HepG2 (cell line): ENCODE results near the gene PRM3. TPM values are rescaled to one million over a fixed set of nuclear protein-coding genes. Genes with fewer than 3 reads are reported as not detected.
A peak's percentile ranks its signal among the peaks of the same experiment; 100 is the strongest.

Source experiments
- ATAC-seq: fragments of 200-7000 bp; cut with Tn5 transposase; 3 replicates; pipeline ENCODE4 v1.9.1; 2020; ENCODE audit warnings: mild to moderate bottlenecking, moderate library complexity
- BruUV-seq: library from RNA; stranded (reverse); fragments of 400-500 nt; replicated peaks from 2 replicates; lab custom pipeline; 2021; lab: Mats Ljungman, UMichigan
- CTCF ChIA-PET: fragments of 300-600 bp; formaldehyde crosslinking; extraction: SDS; loops from one replicate; lab custom pipeline; 2021; ENCODE audit warnings: low total read pairs, inconsistent platforms, low intra/inter-chr PET ratio; lab: Yijun Ruan, JAX
- POLR2A ChIA-PET: fragments of 350-600 bp; sonication (Branson Sonifier 250); formaldehyde crosslinking; loops from one replicate; lab custom pipeline; 2020; ENCODE audit warnings: antibody characterized with exemption, inconsistent platforms; lab: Yijun Ruan, JAX
- DNase-seq: peaks from one replicate; pipeline ENCODE4 v3.0.0-alpha.2; 2015; ENCODE audit warnings: low spot score
- FAIRE-seq: peaks from 3 replicates; lab custom pipeline; 2011; peaks lifted over from hg19 to GRCh38; lab: Jason Lieb, UNC
- H2AFZ ChIP-seq: one replicate; pipeline ENCODE4 v1.6.1; 2011; ENCODE audit warnings: low read length, inconsistent platforms
- H3K27ac ChIP-seq: fragments of 300-600 bp; 3 replicates; pipeline ENCODE4 v1.8.0; 2011; ENCODE audit warnings: mixed run types, mild to moderate bottlenecking, mixed read lengths, low read length, inconsistent platforms; ENCODE audit not compliant: insufficient read depth; ENCODE audit errors: extremely low read length
- H3K27me3 ChIP-seq, 2 experiments: fragments of 200-600 bp in 1 of 2; 2 replicates in 1 of 2; 3 replicates in 1 of 2; pipeline versions ENCODE4 v1.6.0 to v1.8.0; 2011; ENCODE audit warnings: low read length in 2 of 2, mild to moderate bottlenecking in 2 of 2, moderate library complexity in 2 of 2, inconsistent platforms in 1 of 2; ENCODE audit not compliant: insufficient read depth in 2 of 2, control insufficient read depth in 1 of 2
- H3K36me3 ChIP-seq, 2 experiments: fragments of 200-600 bp in 1 of 2; replicated peaks in 1 of 2; 2 replicates in 1 of 2; 3 replicates in 1 of 2; pipeline versions ENCODE4 v1.5.1 to v1.8.0; 2011; ENCODE audit warnings: low read length in 2 of 2, inconsistent platforms in 1 of 2; ENCODE audit not compliant: insufficient read depth in 2 of 2, control insufficient read depth in 1 of 2
- H3K4me1 ChIP-seq: 2 replicates; pipeline ENCODE4 v1.5.1; 2012; ENCODE audit warnings: low read length, inconsistent platforms; ENCODE audit not compliant: insufficient read depth
- H3K4me2 ChIP-seq: 2 replicates; pipeline ENCODE4 v1.6.0; 2011; ENCODE audit warnings: low read depth, low read length, inconsistent platforms
- H3K4me3 ChIP-seq, 3 experiments: fragments of 200-600 bp in 1 of 3; sonication (generic), shearing (Covaris generic) in 1 of 3; replicated peaks in 1 of 3; 2 replicates each; pipeline ENCODE4 v1.5.1; 2011 to 2016; ENCODE audit warnings: low read length in 3 of 3, inconsistent platforms in 2 of 3, low read depth in 2 of 3, mild to moderate bottlenecking in 2 of 3, control low read depth in 1 of 3, mixed read lengths in 1 of 3; ENCODE audit not compliant: insufficient read depth in 1 of 3
- H3K79me2 ChIP-seq: one replicate; pipeline ENCODE4 v1.6.1; 2011; ENCODE audit warnings: low read length, inconsistent platforms; ENCODE audit not compliant: insufficient read depth
- H3K9ac ChIP-seq: 2 replicates; pipeline ENCODE4 v1.6.0; 2011; ENCODE audit warnings: mild to moderate bottlenecking, low read depth, low read length, inconsistent platforms; ENCODE audit not compliant: insufficient read depth
- H3K9me3 ChIP-seq: 2 replicates; pipeline ENCODE4 v1.5.1; 2012; ENCODE audit warnings: mild to moderate bottlenecking, low read length
- H4K20me1 ChIP-seq: 2 replicates; pipeline ENCODE4 v1.6.0; 2011; ENCODE audit warnings: inconsistent platforms, mild to moderate bottlenecking, low read length, moderate library complexity; ENCODE audit not compliant: insufficient read depth
- BORCS8-MEF2B ChIP-seq: sonication (generic); formaldehyde crosslinking; IDR thresholded peaks from 2 replicates; pipeline ENCODE4 v1.8.0; 2022; ENCODE audit warnings: mild to moderate bottlenecking, missing genetic modification reagents
- HNRNPK ChIP-seq: fragments of 200-400 bp; formaldehyde crosslinking; IDR thresholded peaks from 2 replicates; pipeline ENCODE4 v1.6.1; 2018; ENCODE audit warnings: low read length, low read depth, moderate library complexity, mild to moderate bottlenecking; ENCODE audit not compliant: poor library complexity, severe bottlenecking
- MYC ChIP-seq: sonication (generic); formaldehyde crosslinking; IDR thresholded peaks from 2 replicates; pipeline ENCODE4 v1.9.0; 2021; ENCODE audit warnings: missing genetic modification reagents, borderline replicate concordance
- ONECUT2 ChIP-seq: sonication (generic); formaldehyde crosslinking; IDR thresholded peaks from 2 replicates; pipeline ENCODE4 v1.4.0; 2020; ENCODE audit warnings: missing genetic modification reagents
- SALL1 ChIP-seq: sonication (generic); formaldehyde crosslinking; IDR thresholded peaks from 2 replicates; pipeline ENCODE4 v1.8.0; 2022; ENCODE audit warnings: mild to moderate bottlenecking, missing genetic modification reagents
- TBL1XR1 ChIP-seq: fragments of 150-350 bp; IDR thresholded peaks from 2 replicates; pipeline ENCODE4 v1.6.1; 2014; ENCODE audit warnings: borderline replicate concordance, low read length; ENCODE audit not compliant: partially characterized antibody
- TGIF2 ChIP-seq: IDR thresholded peaks from 2 replicates; pipeline ENCODE4 v1.6.1; 2016; ENCODE audit warnings: control low read depth, missing compliant biosample characterization
- ZMYM2 ChIP-seq: sonication (generic); formaldehyde crosslinking; IDR thresholded peaks from 2 replicates; pipeline ENCODE4 v1.8.0; 2022; ENCODE audit warnings: mild to moderate bottlenecking, missing genetic modification reagents
- WGBS: methylation state at CpG from one replicate; pipeline ENCODE4 v1.1.6; 2017; ENCODE audit warnings: low lambda C conversion rate; 5-methylcytosine and 5-hydroxymethylcytosine counted together
- in situ Hi-C: cut with HindIII; loops from 2 replicates; pipeline ENCODE4 v1.10.0; 2017; ENCODE audit warnings: low pct_unique_long_range_greater_than_20kb; ENCODE audit not compliant: extremely low pct_ligation_motif_present
- intact Hi-C: fragments of 100-400 bp; cut with micrococcal nuclease; formaldehyde crosslinking; loops from one replicate; pipeline ENCODE4 v1.10.0; 2022; ENCODE audit not compliant: unreplicated experiment
- polyA plus RNA-seq, 8 experiments: library from polyadenylated mRNA; depleted of rRNA in 3 of 8; stranded (reverse) in 7 of 8; unstranded in 1 of 8; fragments of >200 nt; fragmentation: Illumina TruSeq in 4 of 8; extraction: Trizol in 4 of 8; gene quantifications; 2 replicates each; pipeline versions ENCODE4 v1.2.1 to v1.2.3, GENCODE V29; 2011 to 2016; ENCODE audit warnings: low read depth in 4 of 8, missing spikeins in 1 of 8, mixed read lengths in 1 of 8; ENCODE audit not compliant: insufficient read depth in 1 of 8
- total RNA-seq, 5 experiments: library from RNA; depleted of rRNA; stranded (reverse); fragments of >200 nt; fragmentation: Illumina TruSeq; extraction: Trizol; gene quantifications; 2 replicates each; pipeline ENCODE4 v1.2.3, GENCODE V29; 2016; ENCODE audit warnings: low read depth in 1 of 5
- TF ChIP-seq, protein P1 (sequence below): sonication (generic); formaldehyde crosslinking; IDR thresholded peaks from 2 replicates; pipeline ENCODE4 v1.5.1; 2020; ENCODE audit warnings: mild to moderate bottlenecking, missing genetic modification reagents, moderate library complexity
- TF ChIP-seq, protein P2 (sequence below): IDR thresholded peaks from 2 replicates; pipeline ENCODE4 v1.6.1; 2016; ENCODE audit warnings: missing compliant biosample characterization, missing genetic modification reagents, borderline replicate concordance
- TF ChIP-seq, protein P3 (sequence below): IDR thresholded peaks from 2 replicates; pipeline ENCODE4 v1.6.1; 2012; ENCODE audit warnings: inconsistent platforms

PRM3 gene
- total and polyA plus RNA-seq, 2 of the 13 experiments (the other 11 are each of a cell fraction or from before 2014, with no cell fraction given) = not detected

DNA sequence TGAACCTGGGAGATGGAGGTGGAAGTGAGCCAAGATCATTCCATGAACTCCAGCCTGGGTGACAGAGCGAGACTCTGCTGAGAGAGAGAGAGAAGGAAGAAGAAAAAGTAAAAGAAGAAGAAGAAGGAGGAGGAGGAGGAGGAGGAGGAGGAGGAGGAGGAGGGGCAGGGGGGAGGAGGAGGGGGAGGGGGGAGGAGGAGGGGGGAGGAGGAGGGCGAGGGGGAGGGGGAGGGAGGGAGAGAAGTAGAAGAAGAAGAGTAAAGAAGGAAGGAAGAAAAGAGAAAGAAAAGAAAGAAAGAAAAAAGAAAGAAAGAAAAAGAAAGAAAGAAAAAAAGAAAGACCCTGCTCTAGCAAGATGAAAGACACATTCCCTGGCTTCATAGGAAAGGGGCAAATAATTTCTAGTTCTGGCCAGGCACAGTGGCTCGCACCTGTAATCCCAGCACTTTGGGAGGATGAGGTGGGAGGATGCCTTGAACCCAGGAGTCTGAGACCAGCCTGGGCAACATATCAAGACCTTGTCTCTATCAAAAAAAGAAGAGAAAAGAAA is 41.1 kb downstream of the PRM3 start:
- Histone ChIP-seq H3K9ac (no peak overlapping the region), H3K4me2 (no peak overlapping the region), H3K9me3 (no peaks in the 10 kb centered on the region), H3K36me3 (no peaks in the 10 kb centered on the region), H3K4me1 (peaks cover 29% of the 10 kb centered on the region), H3K27me3 (peaks cover 1 to 18% of the 10 kb centered on the region in 2 experiments; a peak in 3 of 5 replicates), H4K20me1 (no peaks in the 10 kb centered on the region), H3K4me3 (no peak overlapping the region), H2AFZ (no peak overlapping the region), H3K27ac (no peak overlapping the region), H3K79me2 (no peaks in the 10 kb centered on the region)
- CTCF ChIA-PET = no interaction called here
- no peak for DNase-seq
- TF ChIP-seq HNRNPK = peak; percentile 59
- no peak for TF ChIP-seq BORCS8-MEF2B (CRISPR knock-in tag)
- WGBS = 75% methylated on average over 2 of the region's 3 CpGs
- POLR2A ChIA-PET = no interaction called here
- in situ Hi-C loops (no loop called here), intact Hi-C loops (no loop called here)
- no TSS peak for BruUV-seq
- ATAC-seq = no peak
- no peak for FAIRE-seq

DNA sequence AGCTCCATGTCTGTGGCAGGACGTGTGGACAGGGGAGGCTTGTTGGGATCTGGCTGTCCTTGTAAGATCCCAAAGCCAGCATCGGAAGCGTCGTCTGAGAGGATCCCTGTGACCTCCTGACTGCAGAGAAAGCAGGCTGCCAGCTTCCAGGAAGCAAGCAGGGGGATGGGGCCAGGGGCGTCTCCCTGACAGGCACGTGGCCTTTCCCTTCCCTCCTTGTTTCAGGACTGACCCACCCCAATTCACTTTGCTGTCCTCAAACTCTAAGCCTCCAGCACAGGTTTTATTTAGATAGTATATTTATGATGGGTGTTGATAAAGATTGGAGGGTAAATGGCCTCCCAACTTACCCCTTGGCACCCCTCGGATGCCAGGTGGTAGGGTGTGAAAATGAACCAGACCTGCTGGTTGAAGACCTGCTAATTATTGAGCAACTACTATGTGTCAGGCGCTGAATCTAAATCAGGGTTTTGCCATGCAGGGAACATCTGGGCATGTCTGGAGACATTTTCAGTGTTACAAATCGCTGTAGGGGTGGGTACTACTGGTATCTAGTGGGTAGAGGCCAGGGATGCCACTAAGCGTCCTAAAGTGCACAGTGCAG is 42.0 kb downstream of the PRM3 start:
- Histone ChIP-seq H3K27me3 (peaks cover 1 to 18% of the 10 kb centered on the region in 2 experiments; a peak in 3 of 5 replicates), H2AFZ (peak overlapping the region; percentile 73), H3K4me1 (peaks cover 29% of the 10 kb centered on the region), H4K20me1 (no peaks in the 10 kb centered on the region), H3K79me2 (no peaks in the 10 kb centered on the region), H3K9ac (peak overlapping the region; percentile 38; the same call in 1 of the 2 replicates), H3K4me2 (peak overlapping the region; percentile 49; the same call in 1 of the 2 replicates), H3K36me3 (no peaks in the 10 kb centered on the region), H3K4me3 (peak overlapping the region in 1 of 3 experiments; percentile 27; a peak in 2 of 6 replicates), H3K27ac (no peak overlapping the region), H3K9me3 (no peaks in the 10 kb centered on the region)
- no peak for ATAC-seq
- intact Hi-C loops (no loop called here), in situ Hi-C loops (no loop called here)
- FAIRE-seq = no peak
- WGBS = 17% methylated on average over 10 of the region's 10 CpGs
- POLR2A ChIA-PET = interaction anchor here (1.1 kb wide), 1 partner anchor 24 kb away, joined by 3 read pairs; no protein-coding TSS in a partner anchor
- TF ChIP-seq TBL1XR1 = no peak
- TF ChIP-seq ONECUT2 (CRISPR knock-in tag) = no peak
- TF ChIP-seq TGIF2 (CRISPR knock-in tag) = peak; percentile 34; the same call in 1 of the 2 replicates
- TF ChIP-seq MYC (CRISPR knock-in tag) = 0 out of 2 replicates have a peak, but pooled peaks have one; percentile 10
- TF ChIP-seq ZMYM2 (CRISPR knock-in tag) = 0 out of 2 replicates have a peak, but pooled peaks have one; percentile 23
- TF ChIP-seq, protein P1, sequence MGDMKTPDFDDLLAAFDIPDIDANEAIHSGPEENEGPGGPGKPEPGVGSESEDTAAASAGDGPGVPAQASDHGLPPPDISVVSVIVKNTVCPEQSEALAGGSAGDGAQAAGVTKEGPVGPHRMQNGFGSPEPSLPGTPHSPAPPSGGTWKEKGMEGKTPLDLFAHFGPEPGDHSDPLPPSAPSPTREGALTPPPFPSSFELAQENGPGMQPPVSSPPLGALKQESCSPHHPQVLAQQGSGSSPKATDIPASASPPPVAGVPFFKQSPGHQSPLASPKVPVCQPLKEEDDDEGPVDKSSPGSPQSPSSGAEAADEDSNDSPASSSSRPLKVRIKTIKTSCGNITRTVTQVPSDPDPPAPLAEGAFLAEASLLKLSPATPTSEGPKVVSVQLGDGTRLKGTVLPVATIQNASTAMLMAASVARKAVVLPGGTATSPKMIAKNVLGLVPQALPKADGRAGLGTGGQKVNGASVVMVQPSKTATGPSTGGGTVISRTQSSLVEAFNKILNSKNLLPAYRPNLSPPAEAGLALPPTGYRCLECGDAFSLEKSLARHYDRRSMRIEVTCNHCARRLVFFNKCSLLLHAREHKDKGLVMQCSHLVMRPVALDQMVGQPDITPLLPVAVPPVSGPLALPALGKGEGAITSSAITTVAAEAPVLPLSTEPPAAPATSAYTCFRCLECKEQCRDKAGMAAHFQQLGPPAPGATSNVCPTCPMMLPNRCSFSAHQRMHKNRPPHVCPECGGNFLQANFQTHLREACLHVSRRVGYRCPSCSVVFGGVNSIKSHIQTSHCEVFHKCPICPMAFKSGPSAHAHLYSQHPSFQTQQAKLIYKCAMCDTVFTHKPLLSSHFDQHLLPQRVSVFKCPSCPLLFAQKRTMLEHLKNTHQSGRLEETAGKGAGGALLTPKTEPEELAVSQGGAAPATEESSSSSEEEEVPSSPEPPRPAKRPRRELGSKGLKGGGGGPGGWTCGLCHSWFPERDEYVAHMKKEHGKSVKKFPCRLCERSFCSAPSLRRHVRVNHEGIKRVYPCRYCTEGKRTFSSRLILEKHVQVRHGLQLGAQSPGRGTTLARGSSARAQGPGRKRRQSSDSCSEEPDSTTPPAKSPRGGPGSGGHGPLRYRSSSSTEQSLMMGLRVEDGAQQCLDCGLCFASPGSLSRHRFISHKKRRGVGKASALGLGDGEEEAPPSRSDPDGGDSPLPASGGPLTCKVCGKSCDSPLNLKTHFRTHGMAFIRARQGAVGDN = 0 out of 2 replicates have a peak, but pooled peaks have one; percentile 27
- 0 out of 2 replicates have a peak, but pooled peaks have one; percentile 22 for TF ChIP-seq SALL1 (CRISPR knock-in tag)
- TF ChIP-seq, protein P2, sequence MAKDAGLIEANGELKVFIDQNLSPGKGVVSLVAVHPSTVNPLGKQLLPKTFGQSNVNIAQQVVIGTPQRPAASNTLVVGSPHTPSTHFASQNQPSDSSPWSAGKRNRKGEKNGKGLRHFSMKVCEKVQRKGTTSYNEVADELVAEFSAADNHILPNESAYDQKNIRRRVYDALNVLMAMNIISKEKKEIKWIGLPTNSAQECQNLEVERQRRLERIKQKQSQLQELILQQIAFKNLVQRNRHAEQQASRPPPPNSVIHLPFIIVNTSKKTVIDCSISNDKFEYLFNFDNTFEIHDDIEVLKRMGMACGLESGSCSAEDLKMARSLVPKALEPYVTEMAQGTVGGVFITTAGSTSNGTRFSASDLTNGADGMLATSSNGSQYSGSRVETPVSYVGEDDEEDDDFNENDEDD = peak; percentile 25; the same call in 1 of the 2 replicates
- TF ChIP-seq, protein P3, sequence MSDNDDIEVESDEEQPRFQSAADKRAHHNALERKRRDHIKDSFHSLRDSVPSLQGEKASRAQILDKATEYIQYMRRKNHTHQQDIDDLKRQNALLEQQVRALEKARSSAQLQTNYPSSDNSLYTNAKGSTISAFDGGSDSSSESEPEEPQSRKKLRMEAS = peak; percentile 31; the same call in 1 of the 2 replicates
- no peak for DNase-seq
- BruUV-seq = no TSS peak
- CTCF ChIA-PET = no interaction called here
